Fibroblast of mammary gland (primary cell): ENCODE measurements around the gene PSD.

Experiments used
- DNase-seq: peaks from one replicate; pipeline ENCODE4 v3.0.0-alpha.2; 2010; ENCODE audit warnings: low read depth
- H3K4me3 ChIP-seq: 2 replicates; pipeline ENCODE4 v1.5.1; 2011; ENCODE audit warnings: low read depth, mild to moderate bottlenecking, low read length, moderate library complexity; ENCODE audit not compliant: control insufficient read depth
- TF ChIP-seq, protein P1 (sequence below): conservative IDR thresholded peaks from 2 replicates; pipeline ENCODE4 v1.5.1; 2011; ENCODE audit warnings: low read depth, low read length, inconsistent platforms; ENCODE audit not compliant: control insufficient read depth, insufficient read depth

Gene PSD

GRCh38 chr10:102409604-102410428, 8.8 kb downstream of the PSD start:
- DNase-seq = no peak
- TF ChIP-seq, protein P1, sequence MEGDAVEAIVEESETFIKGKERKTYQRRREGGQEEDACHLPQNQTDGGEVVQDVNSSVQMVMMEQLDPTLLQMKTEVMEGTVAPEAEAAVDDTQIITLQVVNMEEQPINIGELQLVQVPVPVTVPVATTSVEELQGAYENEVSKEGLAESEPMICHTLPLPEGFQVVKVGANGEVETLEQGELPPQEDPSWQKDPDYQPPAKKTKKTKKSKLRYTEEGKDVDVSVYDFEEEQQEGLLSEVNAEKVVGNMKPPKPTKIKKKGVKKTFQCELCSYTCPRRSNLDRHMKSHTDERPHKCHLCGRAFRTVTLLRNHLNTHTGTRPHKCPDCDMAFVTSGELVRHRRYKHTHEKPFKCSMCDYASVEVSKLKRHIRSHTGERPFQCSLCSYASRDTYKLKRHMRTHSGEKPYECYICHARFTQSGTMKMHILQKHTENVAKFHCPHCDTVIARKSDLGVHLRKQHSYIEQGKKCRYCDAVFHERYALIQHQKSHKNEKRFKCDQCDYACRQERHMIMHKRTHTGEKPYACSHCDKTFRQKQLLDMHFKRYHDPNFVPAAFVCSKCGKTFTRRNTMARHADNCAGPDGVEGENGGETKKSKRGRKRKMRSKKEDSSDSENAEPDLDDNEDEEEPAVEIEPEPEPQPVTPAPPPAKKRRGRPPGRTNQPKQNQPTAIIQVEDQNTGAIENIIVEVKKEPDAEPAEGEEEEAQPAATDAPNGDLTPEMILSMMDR = no peak
- peak overlapping the region; percentile 31 for H3K4me3 ChIP-seq

DNA sequence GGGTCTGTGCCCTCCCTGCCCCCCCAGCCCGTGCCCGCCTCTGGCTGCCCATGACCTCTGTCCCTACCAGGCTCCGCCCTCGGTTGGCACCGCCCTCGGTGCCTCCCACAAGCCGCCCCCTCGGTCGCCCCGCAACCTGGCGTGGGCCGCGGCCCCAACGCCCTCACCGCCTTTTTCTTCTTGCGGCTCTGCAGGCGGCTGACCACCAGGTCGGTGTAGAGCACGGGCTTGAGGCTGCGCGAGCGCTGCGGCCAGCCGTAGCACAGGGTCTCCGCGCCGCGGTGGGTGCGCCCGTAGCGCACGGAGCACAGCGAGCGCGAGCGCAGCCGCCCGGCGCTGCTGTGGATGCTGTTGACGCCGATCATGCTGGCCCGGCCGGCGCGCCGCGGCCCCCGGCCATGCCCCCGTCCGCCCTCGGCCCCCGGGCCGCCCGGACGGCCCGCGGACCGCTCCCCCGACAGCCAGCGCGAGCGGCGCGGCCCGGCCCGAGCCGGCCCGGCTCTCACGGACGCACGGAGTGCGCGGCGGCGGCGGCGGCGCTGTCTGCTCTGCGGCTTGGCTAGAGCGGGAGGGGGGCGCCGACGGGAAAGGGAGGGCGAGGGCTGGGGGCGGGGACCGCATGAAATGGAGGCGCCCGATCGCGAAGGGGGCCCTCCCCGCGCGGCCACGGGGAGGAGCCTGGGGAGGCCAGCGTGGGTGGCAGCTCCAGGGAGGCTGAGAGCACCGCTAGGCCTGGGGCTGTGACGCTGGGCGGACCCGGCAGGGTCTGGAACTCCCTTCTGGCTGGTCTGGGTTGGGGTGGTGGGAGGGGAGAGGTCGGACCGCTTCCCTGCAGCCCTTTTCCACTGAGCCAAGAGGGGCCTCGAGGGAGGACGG, 9.6 kb downstream of the PSD start:
- TF ChIP-seq, protein P1 = no peak
- H3K4me3 ChIP-seq = peak overlapping the region; percentile 35
- no peak for DNase-seq

- TF ChIP-seq, protein P1 = no peak
- peak; percentile 43 for DNase-seq
- H3K4me3 ChIP-seq = peak overlapping the region; percentile 35
Measured at GRCh38 chr10:102408131-102408727, 10.4 kb downstream of the PSD start.

DNA sequence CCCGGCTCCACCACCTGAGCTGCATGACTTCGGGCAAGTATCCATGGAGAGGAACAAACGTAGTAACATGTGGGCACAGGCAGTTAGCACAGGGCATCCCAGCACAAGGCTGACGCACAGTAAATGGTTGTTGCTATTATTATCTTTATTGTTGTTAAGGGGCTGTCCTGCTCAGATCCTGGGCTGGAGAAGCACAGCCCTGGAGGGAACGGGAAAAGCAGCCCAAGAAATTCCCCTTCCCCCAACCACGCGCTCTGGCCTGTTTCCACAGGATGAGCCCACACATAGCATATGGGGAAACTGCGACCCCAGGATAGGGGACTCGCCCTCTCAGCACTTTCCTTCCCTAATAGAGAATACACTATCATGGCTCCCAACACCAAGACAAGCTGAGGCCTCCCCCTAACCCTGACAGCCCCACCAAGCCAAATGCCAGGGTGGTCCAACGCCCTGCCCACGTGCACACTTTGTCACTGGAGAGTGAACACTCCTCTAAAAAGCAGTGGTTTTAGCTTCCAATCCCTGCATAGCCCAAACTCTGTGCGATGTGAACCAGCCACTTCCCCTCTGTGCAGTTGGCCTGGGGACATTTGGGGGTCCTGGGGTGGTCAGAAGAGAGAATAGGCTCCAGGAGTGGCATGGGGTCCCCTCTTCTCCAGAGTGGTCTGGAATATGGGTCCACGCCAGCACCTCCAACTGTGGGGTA, 11.0 kb downstream of the PSD start:
- DNase-seq = no peak
- TF ChIP-seq, protein P1 = no peak
- H3K4me3 ChIP-seq = no peak overlapping the region

GRCh38 chr10:102406815-102407214, 11.8 kb downstream of the PSD start:
- no peak for DNase-seq
- TF ChIP-seq, protein P1 = no peak
- no peak overlapping the region for H3K4me3 ChIP-seq

DNA sequence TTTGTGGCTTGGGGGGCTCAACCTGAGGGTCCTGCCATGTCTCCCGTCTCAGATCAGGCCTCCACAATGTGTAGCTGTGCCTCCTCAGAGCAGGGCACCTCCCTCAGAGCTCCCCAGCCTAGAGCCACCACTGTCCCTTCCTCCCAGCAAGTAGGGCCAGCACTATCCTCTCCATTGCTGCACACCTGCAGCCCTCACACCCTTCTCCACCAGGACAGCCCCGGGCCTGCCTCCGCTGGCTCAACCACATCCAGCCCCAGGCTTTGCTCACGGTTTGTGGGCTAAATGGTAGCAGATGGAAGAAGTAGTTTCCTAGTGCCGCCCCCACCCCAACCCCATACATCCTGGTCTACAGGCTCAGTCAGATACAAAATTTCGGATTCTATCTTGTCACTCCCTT, 13.0 kb downstream of the PSD start:
- DNase-seq = no peak
- no peak overlapping the region for H3K4me3 ChIP-seq
- TF ChIP-seq, protein P1 = no peak
